OCI-LY7 (cell line): ENCODE results near the gene NPHP3.

Experiments
- EZH2phosphoT487 ChIP-seq: fragments of 200-600 bp; sonication (generic); IDR thresholded peaks from 2 replicates; pipeline ENCODE4 v1.6.1; 2018; ENCODE audit warnings: low read depth, borderline replicate concordance, mild to moderate bottlenecking, mixed run types, antibody characterized with exemption, low read length, moderate library complexity, mixed read lengths
- TF ChIP-seq, protein P1 (sequence below): fragments of 200-600 bp; sonication (generic); conservative IDR thresholded peaks from 2 replicates; pipeline ENCODE4 v1.5.1; 2014; ENCODE audit warnings: mild to moderate bottlenecking, antibody characterized with exemption, low read length, moderate library complexity, mixed read lengths

DNA sequence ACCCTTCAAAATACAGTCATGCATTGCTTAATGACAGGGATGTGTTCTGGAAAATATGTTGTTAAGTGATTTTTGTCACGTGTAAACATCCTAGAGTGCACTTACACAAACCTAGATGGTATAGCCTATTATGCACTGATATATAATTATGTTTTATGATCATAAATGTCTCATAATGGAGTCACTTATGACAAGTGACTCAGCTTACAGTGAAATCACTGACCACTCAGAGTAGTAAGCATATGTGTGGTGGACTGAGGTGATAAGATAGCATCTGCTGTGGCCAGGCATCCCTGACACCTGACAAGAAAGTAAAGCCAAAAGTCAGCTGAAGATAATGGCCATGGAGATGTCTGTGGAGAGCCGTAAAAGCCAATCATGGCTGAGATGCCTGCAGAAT lies 68.0 kb downstream of the NPHP3 start:
- TF ChIP-seq, protein P1, sequence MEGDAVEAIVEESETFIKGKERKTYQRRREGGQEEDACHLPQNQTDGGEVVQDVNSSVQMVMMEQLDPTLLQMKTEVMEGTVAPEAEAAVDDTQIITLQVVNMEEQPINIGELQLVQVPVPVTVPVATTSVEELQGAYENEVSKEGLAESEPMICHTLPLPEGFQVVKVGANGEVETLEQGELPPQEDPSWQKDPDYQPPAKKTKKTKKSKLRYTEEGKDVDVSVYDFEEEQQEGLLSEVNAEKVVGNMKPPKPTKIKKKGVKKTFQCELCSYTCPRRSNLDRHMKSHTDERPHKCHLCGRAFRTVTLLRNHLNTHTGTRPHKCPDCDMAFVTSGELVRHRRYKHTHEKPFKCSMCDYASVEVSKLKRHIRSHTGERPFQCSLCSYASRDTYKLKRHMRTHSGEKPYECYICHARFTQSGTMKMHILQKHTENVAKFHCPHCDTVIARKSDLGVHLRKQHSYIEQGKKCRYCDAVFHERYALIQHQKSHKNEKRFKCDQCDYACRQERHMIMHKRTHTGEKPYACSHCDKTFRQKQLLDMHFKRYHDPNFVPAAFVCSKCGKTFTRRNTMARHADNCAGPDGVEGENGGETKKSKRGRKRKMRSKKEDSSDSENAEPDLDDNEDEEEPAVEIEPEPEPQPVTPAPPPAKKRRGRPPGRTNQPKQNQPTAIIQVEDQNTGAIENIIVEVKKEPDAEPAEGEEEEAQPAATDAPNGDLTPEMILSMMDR = no peak
- no peak for TF ChIP-seq EZH2phosphoT487
